OCI-LY7 (cell line): ENCODE data around the gene CDC42BPG. TPM values are rescaled to one million over a fixed set of nuclear protein-coding genes. Genes with fewer than 3 reads are reported as not detected.
A peak's percentile ranks its signal among the peaks of the same experiment; 100 is the strongest.

Source experiments
- BruUV-seq: library from RNA; stranded (reverse); fragments of 400-500 nt; replicated peaks from 2 replicates; lab custom pipeline; 2021; lab: Mats Ljungman, UMichigan
- CTCF ChIA-PET: fragments of 300-600 bp; sonication (Branson Sonifier 250); formaldehyde crosslinking; loops from one replicate; lab custom pipeline; 2022; ENCODE audit warnings: antibody characterized with exemption; ENCODE audit not compliant: unreplicated experiment; lab: Charles Lee
- POLR2A ChIA-PET: fragments of 300-600 bp; sonication (Branson Sonifier 250); formaldehyde crosslinking; loops from one replicate; lab custom pipeline; 2022; ENCODE audit warnings: antibody characterized with exemption; lab: Charles Lee
- DNase-seq: peaks from one replicate; pipeline ENCODE4 v3.0.0-alpha.2; 2015; ENCODE audit warnings: low spot score
- H2AFZ ChIP-seq: fragments of 200-600 bp; sonication (generic), shearing (Covaris generic); 2 replicates; pipeline ENCODE4 v1.6.1; 2014; ENCODE audit warnings: mild to moderate bottlenecking, antibody characterized with exemption, low read length, moderate library complexity
- H3K27ac ChIP-seq: fragments of 200-600 bp; sonication (generic); 2 replicates; pipeline ENCODE4 v1.5.1; 2014; ENCODE audit warnings: mixed run types, low read depth, mild to moderate bottlenecking, moderate library complexity, low read length, inconsistent platforms; ENCODE audit not compliant: poor library complexity, severe bottlenecking
- H3K36me3 ChIP-seq: fragments of 200-600 bp; sonication (generic); 2 replicates; pipeline ENCODE4 v1.6.1; 2014; ENCODE audit warnings: mild to moderate bottlenecking, antibody characterized with exemption, low read length, moderate library complexity, mixed read lengths; ENCODE audit not compliant: insufficient read depth
- H3K4me1 ChIP-seq: fragments of 200-600 bp; sonication (generic); 2 replicates; pipeline ENCODE4 v1.5.1; 2014; ENCODE audit warnings: mild to moderate bottlenecking, low read length; ENCODE audit not compliant: insufficient read depth, poor library complexity, severe bottlenecking
- H3K4me2 ChIP-seq: fragments of 200-600 bp; sonication (generic); 2 replicates; pipeline ENCODE4 v1.6.1; 2014; ENCODE audit warnings: mild to moderate bottlenecking, low read length
- H3K4me3 ChIP-seq: fragments of 200-600 bp; sonication (generic); 2 replicates; pipeline ENCODE4 v1.5.1; 2014; ENCODE audit warnings: mild to moderate bottlenecking, low read depth, low read length; ENCODE audit not compliant: poor library complexity, severe bottlenecking
- H3K79me2 ChIP-seq: fragments of 200-600 bp; sonication (generic); 2 replicates; pipeline ENCODE4 v1.6.1; 2016; ENCODE audit warnings: low read depth, mild to moderate bottlenecking, low read length, moderate library complexity, mixed read lengths; ENCODE audit not compliant: insufficient read depth
- H3K9me2 ChIP-seq: fragments of 200-600 bp; sonication (generic); 2 replicates; pipeline ENCODE4 v1.6.1; 2016; ENCODE audit warnings: mild to moderate bottlenecking, low read length, mixed read lengths; ENCODE audit not compliant: insufficient read depth
- H3K9me3 ChIP-seq: fragments of 200-600 bp; sonication (generic); 2 replicates; pipeline ENCODE4 v1.6.1; 2014; ENCODE audit warnings: mild to moderate bottlenecking, mixed run types, low read length, mixed read lengths
- H4K20me1 ChIP-seq: fragments of 200-600 bp; sonication (generic); 2 replicates; pipeline ENCODE4 v1.6.1; 2014; ENCODE audit warnings: mild to moderate bottlenecking, antibody characterized with exemption, low read length, moderate library complexity, mixed read lengths; ENCODE audit not compliant: insufficient read depth
- CTCF ChIP-seq: fragments of 200-600 bp; sonication (generic); conservative IDR thresholded peaks from 2 replicates; pipeline ENCODE4 v1.5.1; 2014; ENCODE audit warnings: mild to moderate bottlenecking, antibody characterized with exemption, low read length, moderate library complexity, mixed read lengths
- EZH2phosphoT487 ChIP-seq: fragments of 200-600 bp; sonication (generic); IDR thresholded peaks from 2 replicates; pipeline ENCODE4 v1.6.1; 2018; ENCODE audit warnings: low read depth, borderline replicate concordance, mild to moderate bottlenecking, mixed run types, antibody characterized with exemption, low read length, moderate library complexity, mixed read lengths
- intact Hi-C: fragments of 100-400 bp; cut with micrococcal nuclease; formaldehyde crosslinking; loops from one replicate; pipeline ENCODE4 v1.10.0; 2022; ENCODE audit not compliant: unreplicated experiment
- total RNA-seq, 2 experiments: library from RNA; depleted of rRNA in 1 of 2; stranded (reverse); fragments of >200 nt in 1 of 2; shearing (Covaris generic) in 1 of 2; gene quantifications; 2 replicates each; pipeline ENCODE4 v1.2.3, GENCODE V29; 2014 to 2022

The CDC42BPG gene
- total RNA-seq, 2 experiments from 2014 or later: 3.5 to 4.9 TPM

- H3K9me2 ChIP-seq: no peaks in the 10 kb centered on the region
- H2AFZ ChIP-seq: no peak overlapping the region
- intact Hi-C loops: loop anchor here (1.0 to 10.0 kb wide), 6 partner anchors 7 to 723 kb away; partner anchors contain the start of genes EHBP1L1, FAM89B, SYVN1 and ZNRD2
- H3K79me2 ChIP-seq: no peaks in the 10 kb centered on the region
- peak overlapping the region; percentile 92 for H3K27ac ChIP-seq
- H3K4me1 ChIP-seq: peaks cover 93% of the 10 kb centered on the region
- no peaks in the 10 kb centered on the region for H4K20me1 ChIP-seq
- TF ChIP-seq EZH2phosphoT487: no peak
- no peak for TF ChIP-seq CTCF
- BruUV-seq: no TSS peak
- H3K36me3 ChIP-seq: peaks cover 43% of the 10 kb centered on the region
- peak overlapping the region; percentile 44 for H3K4me3 ChIP-seq
- POLR2A ChIA-PET: interaction anchor here (7.5 to 7.7 kb wide), 2 partner anchors 12 to 23 kb away, joined by 90 to 178 read pairs; partner anchors contain the start of gene EHD1
- peak overlapping the region; percentile 72 for H3K4me2 ChIP-seq
- H3K9me3 ChIP-seq: no peaks in the 10 kb centered on the region
- CTCF ChIA-PET: interaction anchor here (1.0 to 4.1 kb wide), 3 partner anchors 7 to 260 kb away, joined by 3 to 24 read pairs (median 4); partner anchors contain the start of gene TM7SF2
- peak; percentile 57 for DNase-seq
Observed at GRCh38 chr11:64851831-64852351, 7.4 kb upstream of the CDC42BPG start.

- Histone ChIP-seq H3K9me3 (no peaks in the 10 kb centered on the region), H3K36me3 (peaks cover 35% of the 10 kb centered on the region), H4K20me1 (no peaks in the 10 kb centered on the region), H2AFZ (no peak overlapping the region), H3K27ac (peak overlapping the region; percentile 92), H3K4me2 (peak overlapping the region; percentile 72), H3K4me1 (peaks cover 87% of the 10 kb centered on the region), H3K79me2 (no peaks in the 10 kb centered on the region), H3K9me2 (no peaks in the 10 kb centered on the region), H3K4me3 (peak overlapping the region; percentile 44)
- ChIA-PET CTCF (interaction anchor here (0.9 to 4.1 kb wide), 5 partner anchors 8 to 261 kb away, joined by 3 to 24 read pairs (median 4); partner anchors contain the start of gene TM7SF2), POLR2A (interaction anchor here (1.3 to 7.7 kb wide), 4 partner anchors 13 to 147 kb away, joined by 3 to 178 read pairs (median 48); partner anchors contain the start of genes BATF2 and EHD1)
- no TSS peak for BruUV-seq
- intact Hi-C loops: loop anchor here (1.0 to 10.0 kb wide), 6 partner anchors 8 to 724 kb away; partner anchors contain the start of genes EHBP1L1, FAM89B, SYVN1 and ZNRD2
- DNase-seq: peak; percentile 94
- no peak for TF ChIP-seq EZH2phosphoT487
- peak; percentile 64 for TF ChIP-seq CTCF
Observed at GRCh38 chr11:64850979-64851567, 6.6 kb upstream of the CDC42BPG start.
